Posterior vena cava (tissue), 2 donors: Measurements from ENCODE around the gene ZNRD2. TPM values are rescaled to one million over a fixed set of nuclear protein-coding genes. Genes with fewer than 3 reads are reported as not detected.
A peak's percentile ranks its signal among the peaks of the same experiment; 100 is the strongest.
"Not testable (repeated sequence)": the region's sequence is repeated elsewhere in the genome, so short reads cannot be mapped to it uniquely, and the experiment has no call there.

Experiments used
- DNase-seq: peaks from one replicate; pipeline ENCODE4 v3.0.0-alpha.2; 2020; ENCODE audit warnings: low spot score
- intact Hi-C, 2 donors: fragments of 100-400 bp; cut with DNase I; formaldehyde crosslinking; loops; one replicate each; pipeline versions ENCODE4 v1.14.1 to v1.14.2; 2022 to 2023
- total RNA-seq, 2 donors: library from RNA; stranded (reverse); fragmentation: NEBNext Ultra II Directional; extraction: Animal tissue kit (Norgen Biotek cat#: 25700); gene quantifications; one replicate each; pipeline ENCODE4 v1.2.1, GENCODE V29; 2021
- donor health status: DM: yes; HTN: yes; CAD: no.
- donor health status: DM: yes; HTN: yes; CAD: no.

The ZNRD2 gene
- total RNA-seq, 2 donors from 2014 or later, result 29.2 to 29.5 TPM

DNA sequence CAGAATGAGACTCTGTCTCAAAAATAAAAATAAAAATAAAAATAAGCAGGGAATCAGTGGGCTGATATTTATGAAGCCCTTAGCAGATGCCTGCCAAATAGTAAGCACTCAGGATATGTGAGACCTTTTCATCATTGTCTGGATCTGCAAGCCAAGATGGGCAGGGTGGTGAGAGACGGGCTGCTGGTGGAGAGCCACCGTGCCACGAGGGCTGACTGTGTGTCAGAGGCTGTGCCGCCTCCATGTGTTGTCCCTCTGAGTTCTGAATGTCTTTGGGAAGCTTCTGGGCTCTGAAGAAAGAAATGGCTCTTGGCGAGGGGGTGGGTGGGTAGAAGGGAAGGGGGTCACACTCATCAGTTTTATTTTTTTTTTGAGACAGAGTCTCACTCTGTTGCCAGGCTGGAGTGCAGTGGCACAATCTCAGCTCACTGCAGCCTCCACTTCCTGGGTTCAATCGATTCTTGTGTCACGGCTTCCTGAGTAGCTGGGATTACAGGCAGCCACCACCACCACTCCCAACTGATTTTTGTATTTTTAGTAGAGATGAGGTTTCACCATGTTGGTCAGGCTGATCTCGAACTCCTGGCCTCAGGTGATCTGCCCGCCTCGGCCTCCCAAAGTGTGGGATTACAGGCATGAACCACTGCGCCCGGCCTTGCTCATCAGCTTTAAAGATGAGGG lies 5.3 kb upstream of the ZNRD2 start:
- DNase-seq, intact Hi-C loops: not testable (repeated sequence)

DNA sequence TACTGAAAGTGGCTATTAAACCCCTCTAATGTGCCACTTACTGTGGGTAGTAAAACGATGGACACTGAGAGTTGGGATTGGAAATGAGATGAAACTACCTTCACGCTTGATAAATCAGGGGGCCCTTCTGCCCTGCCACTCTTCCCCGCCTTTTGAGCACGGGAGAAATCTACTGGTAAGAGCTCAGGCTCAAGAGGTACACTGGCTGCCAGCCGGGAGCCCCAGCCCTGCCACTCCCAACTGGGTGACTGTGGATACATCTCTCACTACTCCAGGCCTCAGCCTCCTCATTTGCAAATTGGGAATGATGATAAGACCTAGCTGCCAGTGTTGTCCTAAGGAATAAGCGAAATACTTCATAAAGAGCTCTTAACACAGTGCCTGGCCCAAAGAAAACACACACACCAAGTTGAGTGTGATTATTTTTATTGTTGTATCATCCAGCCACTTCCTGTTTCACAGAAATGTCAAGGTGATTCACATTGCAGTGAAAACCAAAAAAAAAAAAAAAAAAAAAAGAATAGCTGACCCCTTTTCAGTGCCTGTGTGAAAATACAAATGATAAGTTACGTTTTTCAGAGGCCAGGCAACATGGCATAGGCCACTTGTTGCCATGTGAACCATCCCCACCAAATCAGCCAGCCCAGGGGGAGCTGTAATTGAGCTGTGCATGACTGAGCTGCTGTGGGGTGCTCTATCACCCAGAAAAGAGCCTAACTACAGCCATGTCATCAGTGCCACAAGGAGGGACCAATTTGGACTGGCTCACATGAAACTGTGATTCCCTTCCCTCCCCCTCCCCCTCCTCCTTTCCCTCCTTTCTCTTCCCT lies 4.4 kb upstream of the ZNRD2 start:
- DNase-seq, result no peak
- intact Hi-C loops, result no loop called here

DNA sequence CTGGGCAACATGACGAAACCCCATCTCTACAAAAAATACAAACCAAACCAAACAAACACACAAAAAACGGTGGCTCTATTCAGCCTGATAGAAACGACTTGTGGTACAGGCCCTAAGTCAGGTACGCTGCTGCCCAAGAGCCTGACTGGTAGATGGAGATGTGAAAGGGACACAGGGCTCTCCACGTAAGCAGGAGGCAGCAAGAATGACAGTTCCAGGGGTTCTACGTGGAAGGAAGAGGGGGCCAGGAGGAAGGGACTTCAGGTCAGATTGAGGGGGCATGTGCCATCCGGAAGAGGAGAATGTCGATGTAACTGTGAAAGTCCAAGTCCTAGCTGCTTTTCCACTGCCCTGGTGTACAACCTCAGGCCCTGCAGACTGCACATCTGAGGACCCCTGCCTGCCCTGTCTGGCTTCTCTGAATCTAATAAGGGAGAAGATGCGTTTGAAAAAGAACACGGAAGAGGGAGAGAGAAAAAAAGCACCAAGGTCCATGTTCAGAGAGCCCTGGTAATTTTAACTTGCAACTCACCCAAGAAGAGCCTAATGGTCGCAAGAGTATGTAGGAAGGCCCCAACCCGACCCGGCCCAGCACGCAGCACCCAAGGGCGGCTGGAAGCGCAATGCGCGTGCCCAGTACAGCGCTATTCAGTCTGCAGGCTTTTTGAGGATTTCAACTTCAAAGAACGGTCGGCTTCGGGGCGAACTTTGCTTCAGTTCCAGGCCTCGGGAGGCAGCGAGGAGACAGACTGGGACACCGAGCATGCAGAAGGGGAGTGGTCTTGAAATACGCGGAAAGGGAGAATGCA lies 909 bp upstream of the ZNRD2 start:
- intact Hi-C loops, result no loop called here
- DNase-seq, result no peak

DNA sequence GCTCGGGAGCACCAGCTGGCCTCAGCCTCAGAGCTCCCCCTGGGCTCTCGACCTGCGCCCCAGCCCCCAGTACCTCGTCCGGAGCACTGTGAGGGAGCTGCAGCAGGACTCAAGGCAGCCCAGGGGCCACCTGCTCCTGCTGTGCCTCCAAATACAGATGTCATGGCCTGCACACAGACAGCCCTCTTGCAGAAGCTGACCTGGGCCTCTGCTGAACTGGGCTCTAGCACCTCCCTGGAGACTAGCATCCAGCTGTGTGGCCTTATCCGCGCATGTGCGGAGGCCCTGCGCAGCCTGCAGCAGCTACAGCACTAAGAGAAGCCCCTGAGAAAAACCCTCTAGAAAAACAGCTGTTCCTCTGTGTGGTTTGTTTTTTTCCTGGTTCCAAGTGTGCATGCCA lies 1.1 kb downstream of the ZNRD2 start:
- DNase-seq, result no peak
- intact Hi-C loops, result no loop called here

DNA sequence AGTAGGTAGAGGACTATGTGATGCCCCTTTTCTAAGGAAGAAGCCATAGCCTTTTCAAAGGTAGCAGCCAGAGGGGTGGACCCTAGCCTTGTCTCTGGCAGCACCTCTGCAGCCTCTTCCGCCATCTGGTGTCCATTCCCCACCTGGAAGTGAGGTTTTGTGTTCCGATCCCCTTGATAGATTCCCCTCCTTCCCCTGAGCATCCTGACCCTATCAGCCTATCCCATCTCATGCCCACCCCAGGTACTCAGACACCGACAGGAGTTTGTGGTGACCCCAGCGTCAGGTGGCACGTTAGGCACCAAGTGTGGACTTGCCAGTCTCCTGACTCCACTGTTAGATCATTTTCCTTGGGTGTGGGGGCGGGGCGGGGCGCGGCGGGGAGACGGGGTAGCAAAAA lies 1.7 kb downstream of the ZNRD2 start:
- no peak for DNase-seq
- intact Hi-C loops, result no loop called here

DNA sequence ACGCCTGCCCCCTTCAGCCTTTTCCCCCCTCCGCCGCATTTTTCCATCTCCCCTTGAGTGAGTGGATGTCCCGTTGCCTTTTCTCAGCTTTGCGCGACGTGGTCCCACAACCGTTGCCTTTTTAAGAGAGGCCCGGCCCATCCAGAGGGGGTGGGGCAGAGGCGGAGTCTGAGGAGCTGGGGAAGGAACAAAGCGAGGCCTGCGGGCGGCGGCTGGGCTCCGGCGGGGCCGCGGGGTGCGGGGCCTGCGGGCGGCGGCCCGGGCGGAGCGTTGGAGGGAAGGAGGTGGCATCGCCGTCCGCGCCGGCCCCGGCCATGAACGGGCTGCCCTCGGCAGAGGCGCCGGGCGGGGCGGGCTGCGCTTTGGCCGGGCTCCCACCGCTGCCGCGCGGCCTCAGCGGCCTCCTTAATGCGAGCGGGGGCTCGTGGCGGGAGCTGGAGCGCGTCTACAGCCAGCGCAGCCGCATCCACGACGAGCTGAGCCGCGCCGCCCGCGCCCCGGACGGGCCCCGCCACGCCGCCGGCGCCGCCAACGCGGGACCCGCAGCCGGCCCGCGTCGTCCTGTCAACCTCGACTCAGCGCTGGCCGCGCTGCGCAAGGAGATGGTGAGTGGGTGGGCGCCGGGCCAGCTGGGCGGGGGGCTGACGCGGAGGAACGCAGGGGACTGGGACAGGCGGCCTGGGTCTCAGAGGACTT lies 2.2 kb downstream of the ZNRD2 start, which contains the start of gene FAM89B:
TSS of gene FAM89B (plus strand) at position 183 of the 696 bp plus-strand sequence. CDS start at position 315, 132 bp downstream.
- DNase-seq, result peak; percentile 97
- intact Hi-C loops, result no loop called here

DNA sequence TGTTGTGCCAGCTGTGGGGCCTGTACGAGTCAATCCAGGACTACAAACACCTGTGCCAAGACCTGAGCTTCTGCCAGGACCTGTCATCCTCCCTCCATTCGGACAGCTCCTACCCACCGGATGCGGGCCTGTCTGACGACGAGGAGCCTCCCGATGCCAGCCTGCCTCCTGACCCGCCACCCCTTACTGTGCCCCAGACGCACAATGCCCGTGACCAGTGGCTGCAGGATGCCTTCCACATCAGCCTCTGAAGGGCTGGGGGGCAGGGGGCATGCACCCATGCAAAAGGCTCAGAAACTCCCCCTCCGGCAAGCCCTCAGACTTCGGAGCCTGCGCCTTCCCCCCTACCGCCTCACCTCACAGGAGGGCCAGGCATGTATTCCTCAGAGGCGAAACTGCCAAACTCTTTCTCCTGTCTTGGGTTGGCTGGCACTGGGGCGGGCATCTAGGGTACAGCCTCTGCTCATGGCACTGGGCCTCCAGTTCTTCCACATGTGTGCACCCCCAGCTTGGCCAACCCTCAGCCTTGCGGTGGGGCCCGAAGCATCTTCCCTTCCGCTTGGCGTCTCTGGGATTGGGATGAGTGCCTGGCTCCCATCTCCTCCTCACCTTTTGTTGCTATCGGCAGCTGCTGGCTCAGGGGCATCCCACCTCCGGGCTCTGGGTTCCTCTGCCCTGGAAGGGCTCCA lies 3.3 kb downstream of the ZNRD2 start:
- intact Hi-C loops, result no loop called here
- DNase-seq, result no peak

DNA sequence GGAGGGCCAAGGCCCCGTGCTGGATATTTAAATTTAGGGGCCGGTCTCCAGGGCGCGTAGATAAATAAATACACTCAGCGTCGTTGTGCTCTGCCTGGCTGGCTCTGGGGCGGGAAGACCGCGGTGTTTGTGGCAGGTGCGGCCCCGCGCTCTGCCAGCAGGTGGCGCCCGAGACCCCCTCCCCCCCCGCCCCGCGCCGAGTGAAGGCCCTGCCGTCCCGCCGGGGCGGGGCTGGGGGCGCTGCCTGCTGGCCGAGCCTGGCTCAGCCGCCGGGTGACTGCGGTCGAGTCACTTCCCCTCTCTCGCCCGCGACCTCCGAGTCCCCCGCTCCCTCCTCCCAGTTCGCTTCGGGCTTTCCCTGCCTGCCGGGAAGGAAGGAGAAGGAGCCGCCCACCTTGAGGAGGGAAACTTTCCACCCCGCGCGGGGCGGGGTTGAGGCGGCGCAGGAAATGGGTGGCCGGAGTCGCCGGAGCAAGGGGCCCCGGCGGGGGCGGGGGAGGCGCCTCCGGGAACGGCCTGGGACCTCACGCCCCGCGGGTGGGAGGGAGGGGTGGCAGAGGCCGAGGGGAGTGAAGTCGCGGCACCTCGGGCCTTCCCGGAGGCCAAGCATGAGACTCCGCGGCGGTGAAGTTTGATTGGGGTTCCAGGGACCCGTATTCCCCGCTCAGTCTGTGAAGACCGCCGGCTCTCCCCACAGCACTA lies 4.0 kb downstream of the ZNRD2 start:
- intact Hi-C loops, result no loop called here
- peak; percentile 98 for DNase-seq

DNA sequence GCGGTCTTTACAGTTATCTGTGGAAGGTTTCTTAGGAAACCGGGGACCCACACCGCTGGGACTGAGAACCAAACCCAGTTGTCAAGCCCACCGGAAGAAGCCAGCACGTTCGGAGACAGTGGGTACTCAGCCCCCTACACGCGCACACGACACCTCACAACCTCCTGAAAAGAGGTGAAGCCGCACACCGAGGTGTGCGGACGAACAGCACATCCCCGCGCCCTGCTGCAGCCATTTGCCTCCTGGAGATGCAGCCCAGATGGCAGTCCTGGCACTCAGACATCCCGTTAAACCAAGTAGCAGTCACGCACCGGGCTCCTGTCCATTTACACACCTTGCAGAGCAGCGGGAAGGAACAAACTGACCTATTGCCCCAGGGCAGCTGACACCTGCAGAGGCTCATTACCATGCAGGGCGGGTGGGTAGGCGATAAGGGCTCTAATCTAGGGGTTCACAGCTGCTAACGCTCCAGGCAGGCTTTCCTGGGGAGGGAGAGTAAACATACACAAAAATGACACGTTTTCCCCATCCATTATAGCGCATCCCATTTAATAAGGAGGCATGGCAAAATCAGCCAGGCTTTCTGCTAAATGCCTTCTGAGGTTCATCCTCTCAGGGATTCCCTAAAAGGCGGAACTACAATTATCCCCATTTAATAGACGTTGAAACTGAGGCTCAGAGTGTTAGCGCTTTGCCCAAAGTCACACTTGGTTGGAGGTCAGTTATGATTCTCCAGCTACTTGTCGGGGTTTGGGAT lies 4.7 kb downstream of the ZNRD2 start:
- intact Hi-C loops, result loop anchor here in 1 of 2 donors (5.0 kb wide), 1 partner anchor 37 kb away; the partner anchor contains the start of gene MAP3K11

DNA sequence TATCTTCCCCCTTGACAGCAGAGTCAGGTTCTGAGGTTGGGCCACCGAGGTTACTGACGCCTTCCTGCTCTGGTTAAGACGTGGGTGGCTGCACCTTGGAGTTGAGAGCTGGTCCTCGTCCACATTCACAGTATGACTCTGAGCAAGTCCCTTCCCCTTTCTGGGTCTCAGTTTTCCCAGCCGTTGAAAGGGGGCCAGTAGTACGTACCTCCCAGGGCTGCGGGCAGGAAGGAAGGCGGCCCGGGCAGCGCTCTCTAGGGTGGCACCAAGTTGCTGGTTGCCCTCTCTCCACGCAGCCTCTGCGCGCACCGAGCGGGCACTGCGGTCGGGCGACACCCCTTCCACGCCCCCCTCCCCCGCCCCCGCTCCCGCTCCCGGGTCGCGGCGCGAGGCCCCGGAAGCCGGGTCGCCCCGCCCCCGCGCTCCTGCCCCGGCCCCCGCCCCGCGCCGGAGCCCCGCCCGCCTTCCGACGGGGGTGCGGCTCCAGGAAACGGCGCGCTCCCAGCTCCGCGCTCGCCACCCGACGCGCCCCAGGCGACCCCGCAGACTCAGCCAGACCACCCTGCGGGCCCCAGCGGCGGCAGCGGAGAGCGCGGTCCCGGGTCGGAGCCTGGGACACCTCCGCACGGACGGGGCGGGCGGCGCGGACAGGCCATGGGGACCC lies 5.4 kb downstream of the ZNRD2 start, which contains the start of gene EHBP1L1:
TSS of gene EHBP1L1 (plus strand) at position 486 of the 664 bp plus-strand sequence. CDS start 250 bp downstream, outside the sequence.
- intact Hi-C loops, result loop anchor here in 1 of 2 donors (5.0 kb wide), 1 partner anchor 37 kb away; the partner anchor contains the start of gene MAP3K11

More for the DNA sequence above, 4.7 kb downstream of the ZNRD2 start:
- DNase-seq, result peak; percentile 82

DNA sequence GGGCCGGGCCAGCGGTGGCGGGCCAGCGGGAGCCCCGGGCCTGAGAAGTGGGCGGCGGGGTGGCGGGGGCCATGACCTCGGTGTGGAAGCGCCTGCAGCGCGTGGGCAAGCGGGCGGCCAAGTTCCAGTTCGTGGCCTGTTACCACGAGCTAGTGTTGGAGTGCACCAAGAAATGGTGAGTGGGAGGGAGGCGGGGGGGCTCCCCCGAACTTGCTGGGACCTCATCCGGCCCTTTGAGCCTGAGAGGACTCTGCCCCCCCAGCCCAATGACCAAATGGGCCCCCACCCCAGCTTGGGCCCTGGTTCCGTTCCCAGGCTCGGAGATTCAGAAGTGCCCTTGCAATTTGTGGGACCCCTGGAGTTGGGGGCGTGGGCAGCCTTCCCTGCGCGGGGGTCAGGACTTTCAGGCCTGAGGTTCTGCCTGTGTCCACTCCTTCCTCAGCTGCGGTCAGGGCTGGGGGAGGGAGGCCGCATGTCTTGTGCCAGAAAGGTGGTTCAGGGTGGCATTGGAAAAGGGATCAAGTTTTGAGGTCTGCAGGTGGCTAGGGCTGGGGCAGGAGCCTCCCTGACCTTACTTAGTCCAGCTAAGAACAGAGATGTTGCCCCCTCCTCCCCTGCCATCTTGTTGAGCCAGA lies 6.1 kb downstream of the ZNRD2 start:
- DNase-seq, result peak; percentile 86
- intact Hi-C loops, result loop anchor here in 1 of 2 donors (5.0 kb wide), 1 partner anchor 36 kb away; the partner anchor contains the start of gene MAP3K11

More for the DNA sequence above, 5.4 kb downstream of the ZNRD2 start, which contains the start of gene EHBP1L1:
- peak; percentile 89 for DNase-seq

DNA sequence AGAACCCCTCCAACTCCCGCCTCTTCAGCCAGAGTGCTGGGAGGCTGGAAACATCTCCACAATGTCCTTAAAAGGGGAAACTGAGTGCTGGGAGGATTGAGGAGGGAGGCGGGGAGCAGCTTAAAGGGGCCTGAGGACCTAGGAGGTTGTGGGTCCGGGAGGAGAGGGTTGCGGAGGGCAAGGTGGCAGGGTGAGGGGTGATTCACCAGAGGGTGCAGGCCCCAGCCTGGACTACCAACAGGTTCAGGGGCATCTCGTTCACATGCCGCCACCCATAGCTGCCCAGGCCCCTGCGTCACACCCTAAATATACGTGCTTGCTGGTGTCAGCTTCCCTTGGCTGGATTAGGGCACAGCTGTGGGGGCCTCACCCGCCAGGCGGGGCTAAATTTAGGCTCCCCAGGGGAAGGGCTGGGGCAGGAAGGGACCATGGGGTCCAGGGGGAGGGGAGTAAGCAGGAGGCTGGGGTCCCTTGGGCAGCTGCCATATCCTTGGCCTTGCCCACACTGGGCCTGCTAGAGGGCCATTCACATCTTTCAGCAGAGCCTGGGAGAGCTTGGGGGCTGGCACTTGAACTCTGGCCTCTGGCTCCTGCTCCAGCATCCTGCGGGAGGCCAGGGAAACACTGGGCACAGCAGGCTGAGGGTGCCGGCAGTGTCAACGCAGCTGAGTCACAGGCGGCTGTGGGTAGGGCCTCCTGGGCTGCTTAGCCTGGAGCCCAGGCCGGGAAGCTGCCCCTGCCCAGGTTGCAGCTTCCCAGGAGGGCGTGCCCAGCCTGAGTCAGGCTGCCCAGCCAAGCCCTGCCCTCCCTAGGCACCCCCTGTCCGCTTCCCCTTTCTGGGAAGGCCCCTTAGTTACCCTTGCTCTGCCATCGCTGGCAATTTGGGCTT lies 6.8 kb downstream of the ZNRD2 start:
- intact Hi-C loops, result loop anchor here in 1 of 2 donors (5.0 kb wide), 1 partner anchor 35 kb away; the partner anchor contains the start of gene MAP3K11
- peak; percentile 94 for DNase-seq

DNA sequence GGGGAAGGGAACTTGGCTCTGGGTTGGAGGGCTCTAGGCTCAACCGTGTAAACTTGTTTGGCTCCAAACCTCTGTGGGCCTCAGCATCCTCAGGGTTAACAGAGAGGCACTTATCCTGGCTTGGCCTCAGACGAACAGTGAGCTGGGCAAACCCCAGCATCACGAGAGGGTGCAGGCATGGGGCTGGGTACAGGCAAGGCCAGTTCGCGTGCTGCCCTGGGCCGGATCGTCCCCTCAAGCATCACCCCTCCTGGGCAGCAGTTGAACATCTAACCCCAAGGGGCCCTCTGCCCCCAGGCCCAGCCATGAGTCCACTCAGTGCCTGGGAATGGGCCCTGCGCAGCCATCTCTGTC lies 7.5 kb downstream of the ZNRD2 start:
- intact Hi-C loops, result loop anchor here (2.0 to 5.0 kb wide), 2 partner anchors 35 to 37 kb away; partner anchors contain the start of genes MAP3K11 (in 2 of the 2) and PCNX3 (in 1 of the 2)

DNA sequence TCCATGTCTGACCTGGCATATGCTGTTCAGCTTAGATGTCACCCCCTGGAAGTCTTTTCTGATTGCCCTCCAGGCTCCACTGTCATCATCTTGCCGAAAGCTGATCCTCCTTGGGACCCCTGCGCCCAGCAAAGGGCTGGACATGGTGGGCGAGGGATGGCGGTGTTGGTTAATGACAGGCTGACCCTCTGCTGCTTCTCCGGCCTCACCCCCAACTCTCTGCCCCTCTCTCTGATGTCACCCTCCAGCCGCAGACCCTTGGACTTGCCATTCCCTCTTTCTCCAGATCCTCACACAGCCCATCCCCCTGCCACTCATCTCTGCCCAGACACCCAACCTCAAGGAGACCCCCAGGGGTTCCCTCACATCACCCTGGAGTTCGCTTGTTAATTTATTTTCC lies 7.9 kb downstream of the ZNRD2 start:
- intact Hi-C loops, result loop anchor here (2.0 to 5.0 kb wide), 2 partner anchors 34 to 37 kb away; partner anchors contain the start of genes MAP3K11 (in 2 of the 2) and PCNX3 (in 1 of the 2)
- DNase-seq, result no peak

More for the DNA sequence above, 7.5 kb downstream of the ZNRD2 start:
- peak; percentile 81 for DNase-seq
